Immature natural killer cell (primary cell): ENCODE measurements around the gene TTC19. TPM values are rescaled to one million over a fixed set of nuclear protein-coding genes. Genes with fewer than 3 reads are reported as not detected.

Source experiments
- DNase-seq, 3 donors: peaks; one replicate each; pipeline ENCODE4 v3.0.0; 2022; ENCODE audit warnings: mixed read lengths in 1 of 3
- H3K27ac Mint-ChIP-seq, 6 donors: one replicate each; pipeline ENCODE4 v1.8.0; 2020; ENCODE audit warnings: mixed read lengths in 6 of 6, mild to moderate bottlenecking in 5 of 6, inconsistent platforms in 4 of 6, moderate library complexity in 3 of 6
- H3K27me3 Mint-ChIP-seq, 3 donors: one replicate each; pipeline ENCODE4 v1.8.0; 2020 to 2021; ENCODE audit warnings: low read depth in 3 of 3, mild to moderate bottlenecking in 3 of 3, mixed read lengths in 3 of 3, moderate library complexity in 3 of 3, inconsistent platforms in 1 of 3
- H3K36me3 Mint-ChIP-seq, 3 donors: one replicate each; pipeline ENCODE4 v1.8.0; 2020; ENCODE audit warnings: mixed read lengths in 3 of 3, inconsistent platforms in 2 of 3, mild to moderate bottlenecking in 2 of 3
- H3K4me1 Mint-ChIP-seq, 2 donors: one replicate each; pipeline ENCODE4 v1.8.0; 2020; ENCODE audit warnings: inconsistent platforms in 2 of 2, mild to moderate bottlenecking in 2 of 2, mixed read lengths in 2 of 2, moderate library complexity in 1 of 2
- H3K4me3 Mint-ChIP-seq, 5 donors: one replicate each; pipeline ENCODE4 v1.8.0; 2020; ENCODE audit warnings: mild to moderate bottlenecking in 5 of 5, mixed read lengths in 5 of 5, inconsistent platforms in 3 of 5, moderate library complexity in 3 of 5
- H3K9me3 Mint-ChIP-seq, 6 donors: one replicate each; pipeline ENCODE4 v1.8.0; 2020; ENCODE audit warnings: mild to moderate bottlenecking in 6 of 6, mixed read lengths in 6 of 6, inconsistent platforms in 4 of 6, moderate library complexity in 3 of 6
- polyA plus RNA-seq, 3 donors: library from polyadenylated mRNA; unstranded; fragments of 300-500 nt; fragmentation: Illumina TruSeq; gene quantifications; one replicate each; pipeline ENCODE4 v1.2.3, GENCODE V29; 2021

Gene TTC19
- polyA plus RNA-seq, 3 donors from 2014 or later = 37.1 to 64.6 (median 38.1) TPM

- Mint-ChIP-seq H3K36me3 (peaks cover 9 to 29% (median 10%) of the 10 kb centered on the region in 3 donors), H3K9me3 (no peaks in the 10 kb centered on the region), H3K4me1 (peaks cover 8 to 10% of the 10 kb centered on the region in 2 donors), H3K27me3 (peaks cover 0 to 4% (median 0%) of the 10 kb centered on the region in 3 donors), H3K27ac (peak overlapping the region in 1 of 6 donors; percentile 24), H3K4me3 (no peak overlapping the region)
- no peak for DNase-seq
Observed at GRCh38 chr17:16023881-16024280, 24.3 kb downstream of the TTC19 start.

DNA sequence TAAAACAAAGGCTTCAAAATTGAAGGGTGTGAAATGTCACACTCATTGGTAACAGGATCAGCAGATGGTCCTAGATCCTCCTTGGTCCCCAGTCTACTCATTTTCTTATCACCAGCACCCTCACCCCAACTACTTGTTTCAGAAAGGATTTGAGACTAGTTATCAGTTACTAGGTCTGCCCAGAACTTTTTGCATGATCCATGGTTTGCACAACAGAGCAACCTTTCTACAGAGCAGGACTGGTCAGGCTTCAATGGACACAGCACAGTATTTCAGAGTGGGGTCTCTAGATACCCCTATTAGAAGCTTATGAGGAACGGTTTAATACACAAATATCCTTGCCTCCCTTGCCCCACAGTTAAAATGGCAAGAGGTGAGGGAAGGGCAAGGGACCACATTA is 25.6 kb downstream of the TTC19 start:
- Mint-ChIP-seq H3K27ac (peak overlapping the region in 2 of 6 donors; percentile 23 to 33), H3K36me3 (peaks cover 15 to 39% (median 16%) of the 10 kb centered on the region in 3 donors), H3K4me1 (peaks cover 3 to 7% of the 10 kb centered on the region in 2 donors), H3K4me3 (no peak overlapping the region), H3K27me3 (peaks cover 0 to 4% (median 0%) of the 10 kb centered on the region in 3 donors), H3K9me3 (no peaks in the 10 kb centered on the region)
- DNase-seq = no peak

DNA sequence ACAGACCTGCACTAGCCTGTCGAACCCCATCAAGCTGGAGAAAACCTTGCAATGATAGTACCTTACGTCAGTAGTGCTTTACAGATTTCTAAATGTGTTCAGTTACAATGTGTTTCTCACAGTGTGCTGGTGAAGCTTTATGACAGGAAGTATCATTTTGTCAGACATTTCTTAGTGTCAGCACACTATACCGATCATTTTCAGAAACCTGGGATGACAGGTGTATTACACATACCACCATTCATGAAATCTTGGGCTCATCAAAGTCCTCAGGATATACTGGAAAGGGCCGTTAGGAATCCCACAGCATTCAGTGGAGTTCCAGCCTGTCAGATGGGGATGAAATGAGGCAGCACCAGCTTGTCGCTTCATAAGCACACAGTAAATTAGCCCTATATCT is 27.3 kb downstream of the TTC19 start:
- Mint-ChIP-seq H3K27ac (peak overlapping the region in 4 of 6 donors; percentile 12 to 35 (median 18)), H3K36me3 (peaks cover 16 to 45% (median 16%) of the 10 kb centered on the region in 3 donors), H3K9me3 (no peaks in the 10 kb centered on the region), H3K4me1 (peaks cover 0 to 3% of the 10 kb centered on the region in 2 donors), H3K4me3 (no peak overlapping the region), H3K27me3 (peaks cover 0 to 4% (median 0%) of the 10 kb centered on the region in 3 donors)
- no peak for DNase-seq

- Mint-ChIP-seq H3K27ac (peak overlapping the region in 4 of 6 donors; percentile 43 to 72 (median 66)), H3K36me3 (peaks cover 16 to 55% (median 23%) of the 10 kb centered on the region in 3 donors), H3K27me3 (peaks cover 0 to 9% (median 0%) of the 10 kb centered on the region in 3 donors), H3K9me3 (no peaks in the 10 kb centered on the region), H3K4me3 (no peak overlapping the region), H3K4me1 (peaks cover 0 to 3% of the 10 kb centered on the region in 2 donors)
- no peak for DNase-seq
Observed at GRCh38 chr17:16027708-16028584, 28.3 kb downstream of the TTC19 start.

DNA sequence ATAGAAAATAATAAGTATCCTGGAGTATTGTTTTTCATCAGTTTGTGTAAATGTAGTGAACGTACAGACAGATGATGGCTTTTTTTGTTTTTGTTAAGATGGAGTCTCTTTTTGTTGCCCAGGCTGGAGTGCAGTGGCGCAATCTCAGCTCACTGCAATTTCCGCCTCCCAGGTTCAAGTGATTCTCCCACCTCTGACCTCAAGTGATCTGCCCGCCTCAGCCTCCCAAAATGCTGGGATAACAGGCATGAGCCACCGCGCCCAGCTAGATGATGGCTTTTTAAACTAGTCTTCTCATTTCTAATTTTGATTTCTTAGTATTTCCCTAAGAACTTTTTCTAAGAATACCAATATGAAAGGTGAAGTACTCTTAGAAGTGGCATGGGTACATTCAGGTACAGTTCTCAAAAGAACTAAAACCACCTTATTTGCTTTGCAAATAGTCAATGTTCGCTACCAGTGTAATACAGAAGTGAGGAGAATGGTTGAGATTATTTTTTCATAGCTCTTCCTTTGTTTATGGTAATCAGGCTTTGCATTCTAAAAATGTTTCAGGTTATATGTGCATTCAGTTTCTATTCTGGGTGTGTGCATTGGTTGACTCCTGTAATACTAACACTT is 34.2 kb downstream of the TTC19 start:
- Mint-ChIP-seq H3K4me1 (peaks cover 0 to 6% of the 10 kb centered on the region in 2 donors), H3K27ac (peak overlapping the region in 3 of 6 donors; percentile 51 to 64 (median 58)), H3K4me3 (no peak overlapping the region), H3K9me3 (no peaks in the 10 kb centered on the region), H3K27me3 (peaks cover 0 to 6% (median 2%) of the 10 kb centered on the region in 3 donors), H3K36me3 (peaks cover 17 to 57% (median 43%) of the 10 kb centered on the region in 3 donors)
- DNase-seq = no peak

- Mint-ChIP-seq H3K9me3 (no peaks in the 10 kb centered on the region), H3K27me3 (peaks cover 0 to 6% (median 2%) of the 10 kb centered on the region in 3 donors), H3K4me3 (no peak overlapping the region), H3K4me1 (peaks cover 0 to 6% of the 10 kb centered on the region in 2 donors), H3K36me3 (peaks cover 10 to 49% (median 32%) of the 10 kb centered on the region in 3 donors), H3K27ac (peak overlapping the region in 3 of 6 donors; percentile 60 to 66 (median 62))
- DNase-seq = no peak
Observed at GRCh38 chr17:16036261-16036660, 36.6 kb downstream of the TTC19 start.

DNA sequence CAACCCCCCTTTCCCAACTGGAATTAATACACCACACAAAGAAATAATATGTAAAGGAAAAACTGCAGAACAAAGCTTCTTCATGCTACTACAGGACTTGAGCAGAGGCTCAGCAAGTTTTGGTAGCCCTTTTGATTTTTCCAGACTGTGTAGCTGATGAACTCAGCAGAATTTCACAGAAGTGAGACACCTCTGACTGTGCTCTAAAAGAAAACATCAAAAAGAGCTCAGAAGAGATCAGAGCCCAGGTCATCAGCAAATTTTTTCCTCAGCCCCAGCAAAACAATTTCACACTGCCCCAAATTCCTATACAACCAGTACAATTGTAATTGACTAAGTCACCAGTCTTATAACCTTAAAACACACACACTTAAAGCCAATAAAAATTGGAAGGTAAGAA is 38.0 kb downstream of the TTC19 start:
- no peak for DNase-seq
- Mint-ChIP-seq H3K27ac (peak overlapping the region; percentile 13 to 83 (median 52)), H3K4me1 (peaks cover 0 to 6% of the 10 kb centered on the region in 2 donors), H3K4me3 (no peak overlapping the region), H3K36me3 (peaks cover 13 to 43% (median 27%) of the 10 kb centered on the region in 3 donors), H3K27me3 (peaks cover 0 to 2% (median 0%) of the 10 kb centered on the region in 3 donors), H3K9me3 (no peaks in the 10 kb centered on the region)

- H3K9me3 Mint-ChIP-seq = no peaks in the 10 kb centered on the region
Observed at GRCh38 chr17:16040710-16041251, 41.2 kb downstream of the TTC19 start.

GRCh38 chr17:16044487-16044886 is 44.9 kb downstream of the TTC19 start:
- H3K27ac Mint-ChIP-seq = peak overlapping the region in 2 of 6 donors; percentile 2 to 31
- H3K36me3 Mint-ChIP-seq = peaks cover 15 to 44% (median 29%) of the 10 kb centered on the region in 3 donors
- H3K4me3 Mint-ChIP-seq = no peak overlapping the region
- no peaks in the 10 kb centered on the region for H3K9me3 Mint-ChIP-seq
- DNase-seq = no peak
- peaks cover 0 to 5% (median 0%) of the 10 kb centered on the region in 3 donors for H3K27me3 Mint-ChIP-seq
- peaks cover 0 to 8% of the 10 kb centered on the region in 2 donors for H3K4me1 Mint-ChIP-seq

More at GRCh38 chr17:16040710-16041251, 41.2 kb downstream of the TTC19 start:
- no peak for DNase-seq
- H3K36me3 Mint-ChIP-seq = peaks cover 13 to 39% (median 16%) of the 10 kb centered on the region in 3 donors
- H3K4me1 Mint-ChIP-seq = peaks cover 0 to 6% of the 10 kb centered on the region in 2 donors
- H3K4me3 Mint-ChIP-seq = no peak overlapping the region
- peak overlapping the region in 3 of 6 donors; percentile 43 to 69 (median 53) for H3K27ac Mint-ChIP-seq
- H3K27me3 Mint-ChIP-seq = peaks cover 0 to 8% (median 0%) of the 10 kb centered on the region in 3 donors

DNA sequence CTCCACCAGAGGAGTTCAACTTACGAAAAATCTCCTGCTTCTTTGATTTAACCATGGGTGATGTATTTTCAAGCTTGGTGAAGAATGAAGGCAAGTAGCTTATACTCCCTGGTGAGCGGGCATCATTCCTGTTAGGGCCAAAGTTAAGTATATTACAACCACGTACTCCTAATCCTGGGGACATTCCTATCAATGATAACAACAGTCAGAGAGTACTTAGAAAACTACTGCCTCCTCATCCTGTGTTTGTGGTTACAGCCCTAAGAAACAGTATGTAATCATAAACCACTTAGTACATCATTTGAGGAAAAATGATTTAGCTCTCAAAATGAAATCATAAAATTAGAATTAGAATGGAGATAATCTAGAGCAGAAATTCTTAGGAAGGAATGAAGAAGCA is 47.3 kb downstream of the TTC19 start:
- H3K4me3 Mint-ChIP-seq = no peak overlapping the region
- H3K36me3 Mint-ChIP-seq = peaks cover 19 to 44% (median 33%) of the 10 kb centered on the region in 3 donors
- H3K27ac Mint-ChIP-seq = peak overlapping the region in 4 of 6 donors; percentile 9 to 40 (median 22)
- peaks cover 0 to 7% (median 0%) of the 10 kb centered on the region in 3 donors for H3K27me3 Mint-ChIP-seq
- H3K4me1 Mint-ChIP-seq = peaks cover 4 to 13% of the 10 kb centered on the region in 2 donors
- no peaks in the 10 kb centered on the region for H3K9me3 Mint-ChIP-seq
- DNase-seq = no peak

- Mint-ChIP-seq H3K4me3 (no peak overlapping the region), H3K27ac (no peak overlapping the region)
Observed at GRCh38 chr17:16048811-16049449, 49.3 kb downstream of the TTC19 start.

GRCh38 chr17:16050844-16051243 is 51.2 kb downstream of the TTC19 start:
- H3K27me3 Mint-ChIP-seq = peaks cover 2 to 5% (median 2%) of the 10 kb centered on the region in 3 donors
- H3K27ac Mint-ChIP-seq = peak overlapping the region in 2 of 6 donors; percentile 22 to 38
- DNase-seq = no peak
- H3K36me3 Mint-ChIP-seq = peaks cover 29 to 58% (median 38%) of the 10 kb centered on the region in 3 donors
- no peak overlapping the region for H3K4me3 Mint-ChIP-seq
- peaks cover 12 to 38% of the 10 kb centered on the region in 2 donors for H3K4me1 Mint-ChIP-seq
- no peaks in the 10 kb centered on the region for H3K9me3 Mint-ChIP-seq

More at GRCh38 chr17:16048811-16049449, 49.3 kb downstream of the TTC19 start:
- Mint-ChIP-seq H3K9me3 (no peaks in the 10 kb centered on the region), H3K4me1 (peaks cover 12 to 33% of the 10 kb centered on the region in 2 donors), H3K36me3 (peaks cover 25 to 51% (median 31%) of the 10 kb centered on the region in 3 donors), H3K27me3 (peaks cover 0 to 9% (median 2%) of the 10 kb centered on the region in 3 donors)
- DNase-seq = no peak

- H3K27me3 Mint-ChIP-seq = peaks cover 2 to 6% (median 2%) of the 10 kb centered on the region in 3 donors
- H3K36me3 Mint-ChIP-seq = peaks cover 28 to 60% (median 33%) of the 10 kb centered on the region in 3 donors
- H3K4me1 Mint-ChIP-seq = peaks cover 12 to 35% of the 10 kb centered on the region in 2 donors
- H3K9me3 Mint-ChIP-seq = no peaks in the 10 kb centered on the region
- peak overlapping the region in 4 of 6 donors; percentile 30 to 44 (median 36) for H3K27ac Mint-ChIP-seq
- no peak for DNase-seq
- no peak overlapping the region for H3K4me3 Mint-ChIP-seq
Observed at GRCh38 chr17:16052486-16052885, 52.9 kb downstream of the TTC19 start.
